ENCODE data around the gene UNC5B. TPM values are rescaled to one million over a fixed set of nuclear protein-coding genes. Genes with fewer than 3 reads are reported as not detected.

UNC5B gene
- total and polyA plus RNA-seq, 7 experiments from 2014 or later: 0.08 TPM; not detected in 5

DNA sequence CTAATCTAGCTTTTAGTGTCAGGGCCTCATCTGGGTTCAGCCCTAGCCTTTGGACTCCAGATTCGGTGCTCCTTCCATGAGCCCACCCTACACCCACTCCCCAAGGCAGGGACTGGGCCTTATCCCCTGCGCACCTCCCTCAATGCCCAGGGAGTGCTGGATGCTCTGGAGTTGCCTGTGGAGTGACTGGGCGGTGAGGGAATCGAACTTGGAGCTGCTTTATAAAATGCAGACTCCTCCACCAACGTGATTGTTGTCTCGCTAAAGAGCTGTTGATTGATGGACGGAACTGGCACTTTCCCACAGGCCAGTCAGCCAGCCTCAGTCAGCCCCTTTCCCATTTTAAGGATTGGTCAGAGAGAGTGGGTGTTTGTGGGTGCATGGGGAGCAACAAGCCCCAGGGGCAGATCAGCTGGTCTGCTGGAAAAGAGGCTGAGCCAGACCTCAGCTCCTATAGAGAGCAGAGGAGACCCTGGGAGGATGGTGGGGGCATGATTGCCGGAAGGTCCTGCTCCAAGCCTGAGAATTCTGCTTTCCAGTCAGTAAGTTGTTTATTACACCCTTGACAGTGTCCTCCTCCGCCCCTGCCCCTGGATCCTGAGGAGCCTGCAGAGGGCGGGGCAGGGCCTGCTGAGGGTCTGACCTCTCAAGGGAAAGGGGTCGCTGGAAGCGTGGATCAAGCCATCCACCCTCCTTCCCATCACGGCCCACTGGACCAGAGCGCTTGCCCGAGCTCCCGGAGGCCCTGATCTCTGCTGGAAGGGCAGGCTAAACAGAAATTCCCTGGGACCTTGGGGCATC, 16.7 kb downstream of the UNC5B start:
- Histone ChIP-seq H3K27ac (ENCODE audit: low read depth, low read length) (no peak overlapping the region), H3K4me3 (ENCODE audit: low read length) (no peak overlapping the region), H3K9me3 (ENCODE audit: control insufficient read depth in 2 of 3, low read length in 3 of 3) (no peaks in the 10 kb centered on the region), H3K36me3 (ENCODE audit: control insufficient read depth in 2 of 3, insufficient read depth in 3 of 3, low read length in 3 of 3) (no peaks in the 10 kb centered on the region), H3K27me3 (ENCODE audit: control insufficient read depth in 2 of 2, insufficient read depth in 2 of 2, low read length in 2 of 2) (no peaks in the 10 kb centered on the region), H3K4me1 (ENCODE audit: control insufficient read depth in 2 of 2, insufficient read depth in 2 of 2, low read length in 2 of 2) (no peaks in the 10 kb centered on the region)
- no peaks in the 10 kb centered on the region for H3K9me3 Mint-ChIP-seq
- no peaks in the 10 kb centered on the region for H3K4me1 Mint-ChIP-seq
- ChIA-PET POLR2A (no interaction called here), CTCF (no interaction called here)
- no peaks in the 10 kb centered on the region for H3K36me3 Mint-ChIP-seq
- peaks cover 0 to 7% (median 4%) of the 10 kb centered on the region in 5 donors for H3K27me3 Mint-ChIP-seq
- H3K4me3 Mint-ChIP-seq: no peak overlapping the region
- H3K27ac Mint-ChIP-seq: no peak overlapping the region
- ATAC-seq: no peak
- no peak for DNase-seq
- intact Hi-C loops (cut with micrococcal nuclease): no loop called here

DNA sequence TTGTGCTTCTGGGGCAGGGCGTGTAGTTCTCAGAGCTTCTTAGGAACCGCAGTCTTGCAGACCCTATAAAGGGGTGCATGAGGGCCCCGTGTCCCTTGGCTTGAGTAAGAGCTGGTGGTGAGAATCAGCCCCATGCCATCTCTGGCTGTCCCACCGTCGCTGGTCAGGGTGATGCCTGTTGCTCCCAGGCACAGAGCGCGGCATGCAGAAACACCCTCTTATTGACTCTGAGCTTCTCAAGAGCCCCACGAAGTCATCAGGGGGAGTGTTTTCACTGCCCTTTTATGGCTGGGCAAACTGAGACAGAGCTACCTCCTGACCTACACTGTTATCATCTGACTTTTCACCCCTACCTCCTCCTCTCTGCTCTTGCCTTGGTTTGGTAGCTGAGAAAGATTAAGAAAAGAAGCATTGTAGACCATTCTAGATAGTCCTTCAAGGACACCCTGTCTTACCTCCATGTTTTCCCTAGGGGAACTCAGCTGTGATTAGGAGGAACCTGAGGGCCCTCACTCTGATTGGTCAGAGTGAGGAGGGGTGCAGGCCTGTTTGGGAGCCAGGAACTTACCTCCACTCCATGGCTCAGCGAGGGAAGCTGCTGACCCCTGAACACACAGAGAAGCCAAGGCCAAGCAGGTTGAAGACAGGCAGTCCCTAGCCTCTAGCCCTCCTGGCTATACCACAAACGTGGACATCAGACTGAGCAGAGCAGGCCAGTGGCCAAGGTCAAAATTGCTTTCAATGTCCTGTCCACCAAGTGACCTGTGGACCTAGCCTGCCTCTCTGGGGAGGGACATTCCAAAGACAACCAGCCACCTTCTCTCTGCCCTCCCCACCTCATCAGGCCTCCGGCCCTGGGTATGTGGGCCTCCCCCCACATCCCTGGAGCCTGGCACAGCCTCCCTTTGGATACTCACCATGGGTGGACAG, 17.6 kb downstream of the UNC5B start:
- ChIA-PET CTCF (no interaction called here), POLR2A (interaction anchor here (0.6 kb wide), 1 partner anchor 11 kb away, joined by 3 read pairs; no protein-coding TSS in a partner anchor)
- intact Hi-C loops (cut with micrococcal nuclease): no loop called here
- Histone ChIP-seq H3K9me3 (ENCODE audit: control insufficient read depth in 2 of 3, low read length in 3 of 3) (no peaks in the 10 kb centered on the region), H3K4me3 (ENCODE audit: low read length) (no peak overlapping the region), H3K27ac (ENCODE audit: low read depth, low read length) (no peak overlapping the region), H3K27me3 (ENCODE audit: control insufficient read depth in 2 of 2, insufficient read depth in 2 of 2, low read length in 2 of 2) (no peaks in the 10 kb centered on the region), H3K36me3 (ENCODE audit: control insufficient read depth in 2 of 3, insufficient read depth in 3 of 3, low read length in 3 of 3) (no peaks in the 10 kb centered on the region), H3K4me1 (ENCODE audit: control insufficient read depth in 2 of 2, insufficient read depth in 2 of 2, low read length in 2 of 2) (no peaks in the 10 kb centered on the region)
- no peaks in the 10 kb centered on the region for H3K9me3 Mint-ChIP-seq
- H3K27me3 Mint-ChIP-seq: peaks cover 0 to 7% (median 4%) of the 10 kb centered on the region in 5 donors
- no peak for DNase-seq
- H3K4me1 Mint-ChIP-seq: no peaks in the 10 kb centered on the region
- H3K27ac Mint-ChIP-seq: no peak overlapping the region
- no peaks in the 10 kb centered on the region for H3K36me3 Mint-ChIP-seq
- H3K4me3 Mint-ChIP-seq: no peak overlapping the region
- no peak for ATAC-seq

- Histone ChIP-seq H3K9me3 (ENCODE audit: control insufficient read depth in 2 of 3, low read length in 3 of 3) (no peaks in the 10 kb centered on the region), H3K4me3 (ENCODE audit: low read length) (no peak overlapping the region), H3K4me1 (ENCODE audit: control insufficient read depth in 2 of 2, insufficient read depth in 2 of 2, low read length in 2 of 2) (no peaks in the 10 kb centered on the region), H3K36me3 (ENCODE audit: control insufficient read depth in 2 of 3, insufficient read depth in 3 of 3, low read length in 3 of 3) (no peaks in the 10 kb centered on the region), H3K27ac (ENCODE audit: low read depth, low read length) (no peak overlapping the region), H3K27me3 (ENCODE audit: control insufficient read depth in 2 of 2, insufficient read depth in 2 of 2, low read length in 2 of 2) (no peaks in the 10 kb centered on the region)
- no peak overlapping the region for H3K27ac Mint-ChIP-seq
- intact Hi-C loops (cut with micrococcal nuclease): no loop called here
- no peak for ATAC-seq
- ChIA-PET CTCF (no interaction called here), POLR2A (no interaction called here)
- H3K4me1 Mint-ChIP-seq: no peaks in the 10 kb centered on the region
- H3K27me3 Mint-ChIP-seq: peaks cover 0 to 7% (median 4%) of the 10 kb centered on the region in 5 donors
- no peaks in the 10 kb centered on the region for H3K36me3 Mint-ChIP-seq
- no peak overlapping the region for H3K4me3 Mint-ChIP-seq
- DNase-seq: no peak
- no peaks in the 10 kb centered on the region for H3K9me3 Mint-ChIP-seq
Observed at GRCh38 chr10:71230656-71231025, 18.3 kb downstream of the UNC5B start.

- Histone ChIP-seq H3K36me3 (ENCODE audit: control insufficient read depth in 2 of 3, insufficient read depth in 3 of 3, low read length in 3 of 3) (no peaks in the 10 kb centered on the region), H3K4me1 (ENCODE audit: control insufficient read depth in 2 of 2, insufficient read depth in 2 of 2, low read length in 2 of 2) (no peaks in the 10 kb centered on the region), H3K27ac (ENCODE audit: low read depth, low read length) (no peak overlapping the region), H3K4me3 (ENCODE audit: low read length) (no peak overlapping the region), H3K27me3 (ENCODE audit: control insufficient read depth in 2 of 2, insufficient read depth in 2 of 2, low read length in 2 of 2) (no peaks in the 10 kb centered on the region), H3K9me3 (ENCODE audit: control insufficient read depth in 2 of 3, low read length in 3 of 3) (no peaks in the 10 kb centered on the region)
- DNase-seq: no peak
- intact Hi-C loops (cut with micrococcal nuclease): no loop called here
- Mint-ChIP-seq H3K27ac (no peak overlapping the region), H3K4me1 (no peaks in the 10 kb centered on the region), H3K4me3 (no peak overlapping the region), H3K27me3 (peaks cover 0 to 5% (median 4%) of the 10 kb centered on the region in 5 donors), H3K9me3 (no peaks in the 10 kb centered on the region), H3K36me3 (no peaks in the 10 kb centered on the region)
- ATAC-seq: no peak
- CTCF ChIA-PET: no interaction called here
- POLR2A ChIA-PET: no interaction called here
Observed at GRCh38 chr10:71231206-71231605, 18.8 kb downstream of the UNC5B start.

GRCh38 chr10:71232089-71232998, 20.0 kb downstream of the UNC5B start:
- no peaks in the 10 kb centered on the region for H3K27me3 ChIP-seq (ENCODE audit: control insufficient read depth in 2 of 2, insufficient read depth in 2 of 2, low read length in 2 of 2)
- ChIA-PET POLR2A (no interaction called here), CTCF (interaction anchor here (0.7 kb wide), 1 partner anchor 264 kb away, joined by 3 read pairs; no protein-coding TSS in a partner anchor)
- DNase-seq (no peak), ATAC-seq (no peak)
- Mint-ChIP-seq H3K36me3 (no peaks in the 10 kb centered on the region), H3K27me3 (no peaks in the 10 kb centered on the region), H3K27ac (no peak overlapping the region), H3K4me3 (no peak overlapping the region), H3K4me1 (no peaks in the 10 kb centered on the region), H3K9me3 (no peaks in the 10 kb centered on the region)
- H3K36me3 ChIP-seq (ENCODE audit: control insufficient read depth in 2 of 3, insufficient read depth in 3 of 3, low read length in 3 of 3): no peaks in the 10 kb centered on the region
- no peaks in the 10 kb centered on the region for H3K4me1 ChIP-seq (ENCODE audit: control insufficient read depth in 2 of 2, insufficient read depth in 2 of 2, low read length in 2 of 2)
- intact Hi-C loops (cut with micrococcal nuclease): no loop called here
- H3K9me3 ChIP-seq (ENCODE audit: control insufficient read depth in 2 of 3, low read length in 3 of 3): no peaks in the 10 kb centered on the region
- H3K27ac ChIP-seq (ENCODE audit: low read depth, low read length): no peak overlapping the region
- no peak overlapping the region for H3K4me3 ChIP-seq (ENCODE audit: low read length)

- Histone ChIP-seq H3K9me3 (ENCODE audit: control insufficient read depth in 2 of 3, low read length in 3 of 3) (no peaks in the 10 kb centered on the region), H3K4me1 (ENCODE audit: control insufficient read depth in 2 of 2, insufficient read depth in 2 of 2, low read length in 2 of 2) (no peaks in the 10 kb centered on the region), H3K27me3 (ENCODE audit: control insufficient read depth in 2 of 2, insufficient read depth in 2 of 2, low read length in 2 of 2) (no peaks in the 10 kb centered on the region), H3K36me3 (ENCODE audit: control insufficient read depth in 2 of 3, insufficient read depth in 3 of 3, low read length in 3 of 3) (no peaks in the 10 kb centered on the region), H3K4me3 (ENCODE audit: low read length) (no peak overlapping the region), H3K27ac (ENCODE audit: low read depth, low read length) (no peak overlapping the region)
- Mint-ChIP-seq H3K4me3 (no peak overlapping the region), H3K4me1 (no peaks in the 10 kb centered on the region), H3K36me3 (no peaks in the 10 kb centered on the region), H3K9me3 (no peaks in the 10 kb centered on the region), H3K27ac (no peak overlapping the region), H3K27me3 (no peaks in the 10 kb centered on the region)
- DNase-seq (no peak), ATAC-seq (no peak)
- intact Hi-C loops (cut with micrococcal nuclease): no loop called here
- ChIA-PET CTCF (no interaction called here), POLR2A (no interaction called here)
Observed at GRCh38 chr10:71233482-71233892, 21.1 kb downstream of the UNC5B start.

Measured in naive thymus-derived CD4-positive, alpha-beta T cell (primary cell).